Activated naive CD8-positive, alpha-beta T cell treated with anti-CD3 and anti-CD28 coated beads, Interleukin-2, amount 10 ng/mL, durations not matched to agents 7 days and 5 days (primary cell): ENCODE results near the gene BACH2. TPM values are rescaled to one million over a fixed set of nuclear protein-coding genes. Genes with fewer than 3 reads are reported as not detected.

Source experiments
- microRNA-seq: library from miRNA; unstranded; fragments of <30 nt; microRNA quantifications from one replicate; pipeline ENCODE4 v1.2.0, GENCODE V29; 2022
- total RNA-seq, 2 experiments: library from RNA; stranded (reverse); gene quantifications; one replicate each; pipeline ENCODE4 v1.2.3, GENCODE V29; 2021

BACH2 gene
- total RNA-seq, 2 experiments from 2014 or later: 61.7 to 65.8 TPM

Small RNA genes lying within 50 kb of the gene (microRNA-seq; reads per million reads assigned to microRNA genes)
- not detected for gene MIR4464
